Gastrocnemius medialis (tissue), 4 donors: ENCODE results near the gene EXTL1.

Source experiments
- CTCF ChIP-seq, 5 experiments: fragments of 450-650 bp in 3 of 5; fragments of 200-600 bp in 2 of 5; sonication (generic) in 2 of 5; IDR thresholded peaks in 4 of 5; conservative IDR thresholded peaks in 1 of 5; 1 replicate in 4 of 5; 2 replicates in 1 of 5; pipeline ENCODE4 v1.5.1; 2016 to 2019; ENCODE audit warnings: antibody characterized with exemption in 5 of 5, mild to moderate bottlenecking in 3 of 5, moderate library complexity in 3 of 5
- POLR2A ChIP-seq, 2 donors: fragments of 450-650 bp; IDR thresholded peaks; one replicate each; pipeline ENCODE4 v1.6.1; 2017; ENCODE audit warnings: antibody characterized with exemption in 2 of 2, mild to moderate bottlenecking in 2 of 2, moderate library complexity in 2 of 2

DNA sequence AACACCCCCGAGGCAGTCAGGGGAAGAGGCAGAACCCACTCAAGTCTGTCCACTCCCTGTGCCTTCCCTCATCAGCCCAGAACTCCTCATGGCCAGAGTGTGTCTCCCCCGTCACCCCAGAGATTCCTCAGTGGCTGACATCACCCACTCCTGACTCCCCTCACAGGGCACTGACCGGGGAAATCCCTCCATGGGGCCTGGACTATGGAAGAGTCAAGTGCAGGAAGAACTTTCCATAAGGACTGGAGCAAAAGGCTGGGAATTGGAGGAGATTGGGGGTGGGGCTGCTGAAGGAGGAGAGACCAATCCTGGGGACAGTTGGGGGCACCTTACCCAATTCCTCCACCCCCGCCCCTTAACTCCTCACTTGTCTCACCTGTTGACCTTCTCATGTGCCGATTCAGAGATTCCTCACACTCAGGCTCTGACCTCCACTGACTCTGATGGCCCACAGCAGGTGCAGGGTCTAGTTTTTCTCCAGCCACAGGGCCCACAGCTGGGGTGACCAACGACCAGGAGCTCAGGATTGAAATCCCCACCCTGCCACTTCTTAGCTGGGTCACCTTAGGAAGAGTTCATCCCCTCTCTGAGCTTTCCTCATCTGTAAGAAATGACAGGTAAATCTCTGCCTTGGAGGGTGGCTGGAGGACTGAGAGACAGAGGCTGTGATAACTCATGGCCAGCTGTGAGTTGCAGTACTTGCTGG lies 481 bp upstream of the EXTL1 start:
- TF ChIP-seq POLR2A (IDR thresholded peaks at IDR 0.05), result no peak
- TF ChIP-seq CTCF (IDR thresholded peaks at IDR 0.05 in 4 of 5, conservative IDR thresholded peaks at IDR 0.05 in 1 of 5), result no peak
